Measurements from ENCODE around the gene PPP1R3G.
"Not testable (repeated sequence)": the region's sequence is repeated elsewhere in the genome, so short reads cannot be mapped to it uniquely, and the experiment has no call there.

PPP1R3G gene

GRCh38 chr6:5096482-5096881 is 11.3 kb downstream of the PPP1R3G start:
- DNase-seq, result no peak

- no peak for DNase-seq
These were observed 13.5 kb downstream of the PPP1R3G start for GRCh38 chr6:5098501-5099270.

GRCh38 chr6:5099537-5099936 is 14.4 kb downstream of the PPP1R3G start:
- no peak for DNase-seq

- DNase-seq, result no peak
These were observed 15.7 kb downstream of the PPP1R3G start for GRCh38 chr6:5100806-5101205.

GRCh38 chr6:5102267-5102970 is 17.3 kb downstream of the PPP1R3G start:
- no peak for DNase-seq

GRCh38 chr6:5103250-5103649 is 18.1 kb downstream of the PPP1R3G start:
- no peak for DNase-seq

GRCh38 chr6:5104667-5105066 is 19.5 kb downstream of the PPP1R3G start:
- no peak for DNase-seq

GRCh38 chr6:5105146-5105545 is 20.0 kb downstream of the PPP1R3G start:
- no peak for DNase-seq

- DNase-seq, result no peak
These were observed 22.2 kb downstream of the PPP1R3G start for GRCh38 chr6:5107341-5107740.

GRCh38 chr6:5108068-5108467 is 22.9 kb downstream of the PPP1R3G start:
- DNase-seq, result no peak

- no peak for DNase-seq
These were observed 23.5 kb downstream of the PPP1R3G start for GRCh38 chr6:5108536-5109150.

- no peak for DNase-seq
These were observed 24.3 kb downstream of the PPP1R3G start for GRCh38 chr6:5109436-5109835.

GRCh38 chr6:5110246-5110645 is 25.1 kb downstream of the PPP1R3G start:
- no peak for DNase-seq

GRCh38 chr6:5111626-5112025 is 26.5 kb downstream of the PPP1R3G start:
- no peak for DNase-seq

- DNase-seq, result no peak
These were observed 27.1 kb downstream of the PPP1R3G start for GRCh38 chr6:5112066-5112799.

GRCh38 chr6:5113096-5113495 is 28.0 kb downstream of the PPP1R3G start:
- no peak for DNase-seq

GRCh38 chr6:5115168-5115567 is 30.0 kb downstream of the PPP1R3G start:
- no peak for DNase-seq

GRCh38 chr6:5116243-5116991 is 31.3 kb downstream of the PPP1R3G start:
- DNase-seq, result no peak

- no peak for DNase-seq
These were observed 34.2 kb downstream of the PPP1R3G start for GRCh38 chr6:5119090-5119951.

GRCh38 chr6:5120011-5120410 is 34.9 kb downstream of the PPP1R3G start:
- DNase-seq, result no peak

GRCh38 chr6:5120543-5120942 is 35.4 kb downstream of the PPP1R3G start:
- DNase-seq, result not testable (repeated sequence)

- no peak for DNase-seq
These were observed 36.3 kb downstream of the PPP1R3G start for GRCh38 chr6:5121479-5121878.
